Measurements from ENCODE around the gene LHFPL2. TPM values are rescaled to one million over a fixed set of nuclear protein-coding genes. Genes with fewer than 3 reads are reported as not detected.

Gene LHFPL2
- total RNA-seq, 2 experiments from 2014 or later = not detected

GRCh38 chr5:78600687-78601414 lies 47.7 kb downstream of the LHFPL2 start:
- H3K27ac Mint-ChIP-seq = no peak overlapping the region
- H3K9me3 Mint-ChIP-seq (ENCODE audit: low read depth) = no peaks in the 10 kb centered on the region
- no peaks in the 10 kb centered on the region for H3K36me3 Mint-ChIP-seq
- no peak for ATAC-seq
- peaks cover 34% of the 10 kb centered on the region for H3K27me3 Mint-ChIP-seq
- DNase-seq = no peak
- no peak overlapping the region for H3K4me3 Mint-ChIP-seq
- CTCF ChIA-PET = no interaction called here
- H3K4me1 Mint-ChIP-seq = no peaks in the 10 kb centered on the region

GRCh38 chr5:78598973-78599372 lies 49.6 kb downstream of the LHFPL2 start:
- DNase-seq (no peak), ATAC-seq (no peak)
- no peaks in the 10 kb centered on the region for H3K4me1 Mint-ChIP-seq
- no peak overlapping the region for H3K27ac Mint-ChIP-seq
- no peaks in the 10 kb centered on the region for H3K36me3 Mint-ChIP-seq
- CTCF ChIA-PET = no interaction called here
- H3K9me3 Mint-ChIP-seq (ENCODE audit: low read depth) = no peaks in the 10 kb centered on the region
- no peak overlapping the region for H3K4me3 Mint-ChIP-seq
- peaks cover 23% of the 10 kb centered on the region for H3K27me3 Mint-ChIP-seq

GRCh38 chr5:78597974-78598371 lies 50.6 kb downstream of the LHFPL2 start:
- Mint-ChIP-seq H3K4me1 (no peaks in the 10 kb centered on the region), H3K27ac (no peak overlapping the region), H3K4me3 (no peak overlapping the region), H3K36me3 (no peaks in the 10 kb centered on the region), H3K27me3 (peaks cover 32% of the 10 kb centered on the region), H3K9me3 (ENCODE audit: low read depth) (no peaks in the 10 kb centered on the region)
- DNase-seq (no peak), ATAC-seq (no peak)
- CTCF ChIA-PET = no interaction called here

GRCh38 chr5:78597068-78597973 lies 51.3 kb downstream of the LHFPL2 start:
- Mint-ChIP-seq H3K27ac (no peak overlapping the region), H3K27me3 (peaks cover 35% of the 10 kb centered on the region), H3K36me3 (no peaks in the 10 kb centered on the region), H3K4me1 (no peaks in the 10 kb centered on the region), H3K4me3 (no peak overlapping the region), H3K9me3 (ENCODE audit: low read depth) (no peaks in the 10 kb centered on the region)
- ATAC-seq (no peak), DNase-seq (no peak)
- CTCF ChIA-PET = no interaction called here

GRCh38 chr5:78595458-78595921 lies 53.1 kb downstream of the LHFPL2 start:
- Mint-ChIP-seq H3K4me1 (no peaks in the 10 kb centered on the region), H3K36me3 (no peaks in the 10 kb centered on the region), H3K27ac (no peak overlapping the region), H3K27me3 (peaks cover 42% of the 10 kb centered on the region), H3K9me3 (ENCODE audit: low read depth) (no peaks in the 10 kb centered on the region), H3K4me3 (no peak overlapping the region)
- DNase-seq = no peak
- ATAC-seq = no peak
- CTCF ChIA-PET = no interaction called here

- H3K36me3 Mint-ChIP-seq = no peaks in the 10 kb centered on the region
Observed at GRCh38 chr5:78594610-78595457, 53.7 kb downstream of the LHFPL2 start.

GRCh38 chr5:78594021-78594420 lies 54.6 kb downstream of the LHFPL2 start:
- Mint-ChIP-seq H3K27ac (no peak overlapping the region), H3K9me3 (ENCODE audit: low read depth) (no peaks in the 10 kb centered on the region), H3K4me3 (no peak overlapping the region), H3K4me1 (no peaks in the 10 kb centered on the region), H3K36me3 (no peaks in the 10 kb centered on the region), H3K27me3 (peaks cover 38% of the 10 kb centered on the region)
- DNase-seq (no peak), ATAC-seq (no peak)
- CTCF ChIA-PET = no interaction called here

More at GRCh38 chr5:78594610-78595457, 53.7 kb downstream of the LHFPL2 start:
- Mint-ChIP-seq H3K4me1 (no peaks in the 10 kb centered on the region), H3K4me3 (no peak overlapping the region), H3K27ac (no peak overlapping the region), H3K27me3 (peaks cover 42% of the 10 kb centered on the region), H3K9me3 (ENCODE audit: low read depth) (no peaks in the 10 kb centered on the region)
- ATAC-seq (no peak), DNase-seq (no peak)
- CTCF ChIA-PET = no interaction called here

GRCh38 chr5:78593465-78593864 lies 55.1 kb downstream of the LHFPL2 start:
- peaks cover 36% of the 10 kb centered on the region for H3K27me3 Mint-ChIP-seq
- CTCF ChIA-PET = no interaction called here
- no peaks in the 10 kb centered on the region for H3K36me3 Mint-ChIP-seq
- H3K4me1 Mint-ChIP-seq = no peaks in the 10 kb centered on the region
- no peak overlapping the region for H3K27ac Mint-ChIP-seq
- DNase-seq (no peak), ATAC-seq (no peak)
- no peaks in the 10 kb centered on the region for H3K9me3 Mint-ChIP-seq (ENCODE audit: low read depth)
- no peak overlapping the region for H3K4me3 Mint-ChIP-seq

- Mint-ChIP-seq H3K27me3 (peaks cover 35% of the 10 kb centered on the region), H3K4me3 (no peak overlapping the region), H3K9me3 (ENCODE audit: low read depth) (no peaks in the 10 kb centered on the region), H3K4me1 (no peaks in the 10 kb centered on the region), H3K27ac (no peak overlapping the region), H3K36me3 (no peaks in the 10 kb centered on the region)
- CTCF ChIA-PET = no interaction called here
- ATAC-seq (no peak), DNase-seq (no peak)
Observed at GRCh38 chr5:78592735-78593386, 55.7 kb downstream of the LHFPL2 start.

- ATAC-seq (no peak), DNase-seq (no peak)
- Mint-ChIP-seq H3K27me3 (peaks cover 32% of the 10 kb centered on the region), H3K4me3 (no peak overlapping the region), H3K27ac (no peak overlapping the region), H3K4me1 (no peaks in the 10 kb centered on the region), H3K9me3 (ENCODE audit: low read depth) (no peaks in the 10 kb centered on the region), H3K36me3 (no peaks in the 10 kb centered on the region)
- CTCF ChIA-PET = no interaction called here
Observed at GRCh38 chr5:78591972-78592700, 56.4 kb downstream of the LHFPL2 start.

- no peak overlapping the region for H3K27ac Mint-ChIP-seq
- CTCF ChIA-PET = no interaction called here
- ATAC-seq (no peak), DNase-seq (no peak)
- peaks cover 33% of the 10 kb centered on the region for H3K27me3 Mint-ChIP-seq
- H3K36me3 Mint-ChIP-seq = no peaks in the 10 kb centered on the region
- peaks cover 1% of the 10 kb centered on the region for H3K4me1 Mint-ChIP-seq
- H3K9me3 Mint-ChIP-seq (ENCODE audit: low read depth) = no peaks in the 10 kb centered on the region
- H3K4me3 Mint-ChIP-seq = no peak overlapping the region
Observed at GRCh38 chr5:78591138-78591612, 57.4 kb downstream of the LHFPL2 start.

GRCh38 chr5:78589923-78590322 lies 58.6 kb downstream of the LHFPL2 start:
- H3K4me1 Mint-ChIP-seq = peaks cover 1% of the 10 kb centered on the region
- ATAC-seq (no peak), DNase-seq (no peak)
- peaks cover 2% of the 10 kb centered on the region for H3K36me3 Mint-ChIP-seq
- H3K27ac Mint-ChIP-seq = no peak overlapping the region
- H3K9me3 Mint-ChIP-seq (ENCODE audit: low read depth) = no peaks in the 10 kb centered on the region
- H3K27me3 Mint-ChIP-seq = peaks cover 34% of the 10 kb centered on the region
- no peak overlapping the region for H3K4me3 Mint-ChIP-seq
- CTCF ChIA-PET = no interaction called here

All from activated CD8-positive, alpha-beta memory T cell treated with anti-CD3 and anti-CD28 coated beads, Interleukin-2, amount 10 ng/mL, durations not matched to agents 7 days and 5 days (primary cell).